Vagina (tissue), 2 donors: Measurements from ENCODE around the gene AHCYL1.

Experiments used
- CTCF ChIP-seq, 3 experiments: fragments of 450-650 bp in 2 of 3; fragments of 200-600 bp in 1 of 3; sonication (generic) in 1 of 3; IDR thresholded peaks; one replicate each; pipeline ENCODE4 v1.5.1; 2017 to 2019; ENCODE audit warnings: antibody characterized with exemption in 3 of 3, mild to moderate bottlenecking in 2 of 3, moderate library complexity in 2 of 3
- POLR2AphosphoS5 ChIP-seq, 2 donors: sonication (generic); formaldehyde crosslinking; IDR thresholded peaks; one replicate each; pipeline ENCODE4 v1.9.0; 2017; ENCODE audit warnings: antibody characterized with exemption in 2 of 2, mild to moderate bottlenecking in 2 of 2, low read depth in 1 of 2; ENCODE audit not compliant: insufficient read depth in 1 of 2

- TF ChIP-seq CTCF (IDR thresholded peaks at IDR 0.05) (no peak), POLR2AphosphoS5 (IDR thresholded peaks at IDR 0.05; ENCODE audit: insufficient read depth in 1 of 2, low read depth in 1 of 2) (no peak)
Observed at GRCh38 chr1:110055493-110056284, 71.1 kb downstream of the AHCYL1 start.
